ENCODE data around the gene CKLF.

The CKLF gene

GRCh38 chr16:66542396-66542795 lies 10.0 kb upstream of the CKLF start:
- Mint-ChIP-seq H3K36me3 (peaks cover 8% of the 10 kb centered on the region), H3K9me3 (no peaks in the 10 kb centered on the region), H3K4me1 (peaks cover 19% of the 10 kb centered on the region), H3K4me3 (no peak overlapping the region), H3K27me3 (no peaks in the 10 kb centered on the region), H3K27ac (no peak overlapping the region)
- CTCF ChIA-PET, result interaction anchor here (1.8 kb wide), 1 partner anchor 9 kb away, joined by 8 read pairs; the partner anchor contains the start of gene CKLF
- no peak for DNase-seq

DNA sequence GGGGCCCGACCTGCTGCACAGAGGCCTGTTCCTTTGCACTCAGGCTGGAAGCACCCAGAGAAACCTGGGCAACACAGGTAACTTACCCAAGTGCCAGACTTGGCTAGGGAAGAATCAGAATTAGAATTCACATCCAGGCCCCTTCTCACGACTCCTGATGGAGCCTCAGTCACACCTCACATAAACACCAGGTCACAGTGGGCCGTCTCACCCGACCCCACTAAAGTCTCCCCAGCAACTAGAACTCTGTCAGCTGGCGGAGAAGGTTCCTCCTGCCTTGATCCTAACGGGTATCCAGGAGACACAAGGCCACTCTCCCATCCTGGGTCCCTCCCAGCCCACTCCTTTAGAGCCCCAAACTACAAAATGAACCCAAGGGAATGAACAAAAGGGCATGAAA lies 8.8 kb upstream of the CKLF start:
- Mint-ChIP-seq H3K27ac (peak overlapping the region; percentile 15), H3K9me3 (no peaks in the 10 kb centered on the region)
- CTCF ChIA-PET, result interaction anchor here (1.0 to 1.2 kb wide), 3 partner anchors 22 to 63 kb away, joined by 3 read pairs; no protein-coding TSS in a partner anchor

DNA sequence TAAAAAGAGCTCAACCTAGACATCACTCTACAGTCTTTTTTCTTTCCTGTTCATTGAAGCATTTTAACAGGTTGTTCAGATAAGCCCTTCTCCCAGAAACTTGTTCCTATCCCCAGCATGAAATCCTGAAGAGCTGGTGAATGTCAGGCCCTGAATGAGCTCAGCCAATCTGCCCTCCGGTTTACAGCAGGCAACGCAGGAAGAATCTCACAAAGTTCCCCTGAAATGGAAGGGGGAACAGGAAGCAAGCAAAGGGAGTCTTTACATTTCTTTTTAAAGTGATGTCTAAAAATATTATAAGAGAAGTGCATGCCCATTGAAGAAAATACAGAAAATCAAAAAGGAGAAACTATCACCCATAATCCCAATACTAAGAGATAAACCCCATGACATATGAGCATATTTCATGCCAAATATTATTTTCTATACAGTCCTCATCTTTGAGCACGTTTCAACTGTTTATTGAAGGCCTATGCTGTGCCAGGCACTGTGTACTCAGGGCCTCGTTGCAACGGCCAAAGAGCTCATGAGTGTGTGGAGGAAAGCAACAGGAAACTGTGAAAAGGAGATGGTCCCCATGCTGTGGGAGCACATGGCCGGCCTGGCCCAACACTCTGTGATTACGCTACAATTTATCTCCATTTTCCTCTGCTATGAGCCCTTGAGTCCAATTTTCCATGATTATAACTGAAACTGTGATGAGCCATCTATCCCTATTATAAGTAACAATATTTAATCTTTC lies 8.2 kb upstream of the CKLF start:
- CTCF ChIA-PET, result interaction anchor here (0.6 to 1.2 kb wide), 3 partner anchors 22 to 67 kb away, joined by 3 read pairs; no protein-coding TSS in a partner anchor
- no peaks in the 10 kb centered on the region for H3K9me3 Mint-ChIP-seq
- no peak overlapping the region for H3K4me3 Mint-ChIP-seq
- no peaks in the 10 kb centered on the region for H3K27me3 Mint-ChIP-seq
- DNase-seq, result no peak
- H3K27ac Mint-ChIP-seq, result no peak overlapping the region
- H3K36me3 Mint-ChIP-seq, result peaks cover 8% of the 10 kb centered on the region
- peaks cover 29% of the 10 kb centered on the region for H3K4me1 Mint-ChIP-seq

More for the DNA sequence above, 8.8 kb upstream of the CKLF start:
- peaks cover 8% of the 10 kb centered on the region for H3K36me3 Mint-ChIP-seq
- DNase-seq, result no peak
- no peak overlapping the region for H3K4me3 Mint-ChIP-seq
- H3K4me1 Mint-ChIP-seq, result peaks cover 27% of the 10 kb centered on the region
- no peaks in the 10 kb centered on the region for H3K27me3 Mint-ChIP-seq

- CTCF ChIA-PET, result interaction anchor here (0.8 to 1.6 kb wide), 7 partner anchors 14 to 70 kb away, joined by 3 to 4 read pairs (median 3); no protein-coding TSS in a partner anchor
- Mint-ChIP-seq H3K9me3 (no peaks in the 10 kb centered on the region), H3K27me3 (peaks cover 2% of the 10 kb centered on the region), H3K4me1 (peaks cover 42% of the 10 kb centered on the region), H3K27ac (no peak overlapping the region), H3K36me3 (peaks cover 9% of the 10 kb centered on the region), H3K4me3 (no peak overlapping the region)
- no peak for DNase-seq
Measured at GRCh38 chr16:66547101-66547989, 5.0 kb upstream of the CKLF start.

DNA sequence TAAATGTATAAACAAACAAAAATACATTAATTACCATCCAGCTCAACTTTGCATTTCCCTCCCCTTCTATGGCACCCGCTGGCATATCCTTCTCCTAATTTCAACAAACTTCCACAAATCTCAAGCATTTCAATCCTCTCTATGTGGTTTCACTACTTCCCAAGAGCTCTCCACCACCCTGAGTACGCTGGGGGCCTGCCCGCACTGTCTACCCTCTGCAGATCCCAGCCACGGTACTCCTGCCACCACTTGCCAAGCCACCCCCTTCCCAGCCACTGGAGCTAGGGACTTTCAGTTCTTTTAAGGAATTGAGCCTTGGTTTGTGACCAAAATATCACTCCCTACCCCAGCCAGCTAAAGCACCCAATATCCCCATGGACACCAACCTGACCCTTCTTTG lies 4.3 kb upstream of the CKLF start:
- CTCF ChIA-PET, result interaction anchor here (0.8 to 1.6 kb wide), 9 partner anchors 14 to 71 kb away, joined by 3 to 4 read pairs (median 3); no protein-coding TSS in a partner anchor
- Mint-ChIP-seq H3K27ac (no peak overlapping the region), H3K36me3 (peaks cover 12% of the 10 kb centered on the region), H3K27me3 (peaks cover 4% of the 10 kb centered on the region), H3K4me3 (no peak overlapping the region), H3K9me3 (no peaks in the 10 kb centered on the region), H3K4me1 (peaks cover 45% of the 10 kb centered on the region)
- DNase-seq, result no peak

GRCh38 chr16:66548868-66549267 lies 3.5 kb upstream of the CKLF start:
- no peak for DNase-seq
- Mint-ChIP-seq H3K4me1 (peaks cover 52% of the 10 kb centered on the region), H3K9me3 (no peaks in the 10 kb centered on the region), H3K27me3 (peaks cover 4% of the 10 kb centered on the region), H3K4me3 (peak overlapping the region; percentile 65), H3K27ac (peak overlapping the region; percentile 75), H3K36me3 (peaks cover 20% of the 10 kb centered on the region)
- CTCF ChIA-PET, result interaction anchor here (1.0 to 1.6 kb wide), 4 partner anchors 26 to 71 kb away, joined by 3 to 4 read pairs (median 3); no protein-coding TSS in a partner anchor

DNA sequence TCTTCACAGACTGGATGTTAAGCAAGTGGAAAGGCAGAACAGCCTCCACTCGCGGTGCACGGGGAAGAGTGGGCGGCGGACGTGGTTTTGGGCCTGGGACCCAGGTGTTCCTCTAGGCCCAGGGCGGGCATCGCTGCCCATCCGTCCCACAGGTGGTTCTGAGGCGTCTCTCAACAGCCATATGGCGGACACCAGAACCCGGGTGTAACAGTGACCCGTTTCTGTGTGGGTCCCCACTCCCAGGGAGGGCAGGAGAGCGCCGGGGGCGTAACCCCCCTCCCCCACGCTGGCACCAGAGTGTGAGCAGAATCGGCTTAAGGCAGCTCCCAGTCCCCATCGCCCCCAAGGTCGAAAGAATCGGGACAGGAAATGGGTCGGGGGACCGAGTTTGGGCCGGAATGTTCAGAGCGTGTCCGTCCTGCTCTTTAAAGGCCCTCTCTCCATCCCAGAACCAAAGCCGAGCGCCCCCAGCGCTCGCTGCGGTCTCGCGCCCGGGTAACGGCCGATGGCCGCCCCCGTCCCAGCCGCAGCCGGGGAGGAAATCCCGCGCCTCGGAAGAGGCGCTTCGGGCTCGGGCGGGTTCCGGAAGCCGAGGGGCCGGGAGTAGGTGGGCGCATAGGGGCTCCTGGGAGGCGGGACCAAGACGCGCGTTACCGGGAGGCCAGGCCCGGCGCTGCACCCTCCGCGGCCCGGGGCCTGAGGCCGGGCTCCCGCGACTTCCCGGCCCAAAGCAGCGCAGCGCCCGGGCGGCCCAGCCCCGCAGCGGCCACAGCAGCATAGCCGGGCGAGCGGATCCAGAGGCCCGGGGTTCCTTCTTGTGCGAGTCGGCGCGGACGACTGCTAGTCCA lies 2.9 kb upstream of the CKLF start, which contains the start of gene TK2:
TK2 (minus strand) TSS at position 839 of the 848 bp plus-strand sequence; CDS start at position 778, 61 bp downstream.
- peak; percentile 69 for DNase-seq
- peak within 1 kb of the TSS; percentile 75 for H3K27ac Mint-ChIP-seq
- no peaks in the 10 kb centered on the region for H3K9me3 Mint-ChIP-seq
- H3K4me1 Mint-ChIP-seq, result peaks cover 59% of the 10 kb centered on the region
- peak within 1 kb of the TSS; percentile 78 for H3K4me3 Mint-ChIP-seq
- H3K27me3 Mint-ChIP-seq, result peaks cover 4% of the 10 kb centered on the region
- H3K36me3 Mint-ChIP-seq, result peaks cover 27% of the 10 kb centered on the region
- CTCF ChIA-PET, result interaction anchor here (1.0 to 4.4 kb wide), 6 partner anchors 27 to 54 kb away, joined by 3 to 39 read pairs (median 3); no protein-coding TSS in a partner anchor

DNA sequence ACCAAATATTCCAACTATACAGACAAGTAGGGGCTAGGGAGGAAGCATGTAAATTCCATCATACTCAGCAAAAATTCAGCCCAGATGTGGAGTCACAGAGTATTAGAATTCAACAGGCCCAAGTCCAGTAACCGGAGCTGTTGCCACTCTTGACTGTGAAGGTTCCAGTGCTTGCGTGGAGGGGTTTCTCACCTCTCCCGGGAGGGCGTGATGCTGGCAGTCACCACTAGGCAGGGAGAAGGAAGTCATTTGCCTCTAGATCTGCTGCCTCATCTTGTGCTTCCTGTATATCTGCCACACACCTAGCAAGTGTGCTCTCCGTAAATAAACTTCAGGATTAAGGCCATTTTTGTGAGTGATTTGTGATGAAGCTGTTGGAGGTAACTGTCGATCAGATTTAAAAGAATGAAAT lies 1.0 kb upstream of the CKLF start:
- Mint-ChIP-seq H3K27me3 (peaks cover 4% of the 10 kb centered on the region), H3K4me1 (peaks cover 77% of the 10 kb centered on the region), H3K36me3 (peaks cover 41% of the 10 kb centered on the region), H3K27ac (peak overlapping the region; percentile 92), H3K4me3 (peak overlapping the region; percentile 89), H3K9me3 (no peaks in the 10 kb centered on the region)
- CTCF ChIA-PET, result interaction anchor here (0.6 to 4.6 kb wide), 15 partner anchors 10 to 175 kb away, joined by 3 to 39 read pairs (median 8); no protein-coding TSS in a partner anchor
- peak; percentile 72 for DNase-seq

GRCh38 chr16:66551788-66552285 lies 539 bp upstream of the CKLF start:
- Mint-ChIP-seq H3K4me1 (peaks cover 81% of the 10 kb centered on the region), H3K27ac (peak overlapping the region; percentile 92), H3K9me3 (no peaks in the 10 kb centered on the region), H3K27me3 (peaks cover 4% of the 10 kb centered on the region), H3K4me3 (peak overlapping the region; percentile 89), H3K36me3 (peaks cover 41% of the 10 kb centered on the region)
- CTCF ChIA-PET, result interaction anchor here (0.6 to 4.6 kb wide), 17 partner anchors 10 to 175 kb away, joined by 3 to 39 read pairs (median 4); no protein-coding TSS in a partner anchor
- DNase-seq, result no peak

GRCh38 chr16:66553223-66553622 lies 847 bp downstream of the CKLF start:
- peaks cover 41% of the 10 kb centered on the region for H3K36me3 Mint-ChIP-seq
- CTCF ChIA-PET, result interaction anchor here (1.8 to 4.6 kb wide), 5 partner anchors 31 to 146 kb away, joined by 4 to 39 read pairs (median 16); no protein-coding TSS in a partner anchor
- peak; percentile 29 for DNase-seq

GRCh38 chr16:66554021-66554420 lies 1.6 kb downstream of the CKLF start:
- H3K27me3 Mint-ChIP-seq, result peaks cover 4% of the 10 kb centered on the region
- peaks cover 75% of the 10 kb centered on the region for H3K4me1 Mint-ChIP-seq
- peak overlapping the region; percentile 89 for H3K4me3 Mint-ChIP-seq
- peaks cover 49% of the 10 kb centered on the region for H3K36me3 Mint-ChIP-seq
- H3K27ac Mint-ChIP-seq, result no peak overlapping the region
- CTCF ChIA-PET, result interaction anchor here (0.8 to 4.6 kb wide), 5 partner anchors 10 to 46 kb away, joined by 4 to 39 read pairs (median 16); no protein-coding TSS in a partner anchor
- DNase-seq, result no peak
- H3K9me3 Mint-ChIP-seq, result no peaks in the 10 kb centered on the region

More at GRCh38 chr16:66553223-66553622, 847 bp downstream of the CKLF start:
- H3K27ac Mint-ChIP-seq, result peak overlapping the region; percentile 92
- peaks cover 78% of the 10 kb centered on the region for H3K4me1 Mint-ChIP-seq
- H3K9me3 Mint-ChIP-seq, result no peaks in the 10 kb centered on the region
- H3K27me3 Mint-ChIP-seq, result peaks cover 4% of the 10 kb centered on the region
- peak overlapping the region; percentile 89 for H3K4me3 Mint-ChIP-seq

- H3K27ac Mint-ChIP-seq, result no peak overlapping the region
- H3K36me3 Mint-ChIP-seq, result peaks cover 54% of the 10 kb centered on the region
- no peaks in the 10 kb centered on the region for H3K9me3 Mint-ChIP-seq
Measured at GRCh38 chr16:66554495-66554894, 2.1 kb downstream of the CKLF start.

More at GRCh38 chr16:66554495-66554894, 2.1 kb downstream of the CKLF start:
- no peak for DNase-seq
- Mint-ChIP-seq H3K27me3 (peaks cover 4% of the 10 kb centered on the region), H3K4me3 (peak overlapping the region; percentile 89), H3K4me1 (peaks cover 76% of the 10 kb centered on the region)
- CTCF ChIA-PET, result interaction anchor here (0.8 to 4.6 kb wide), 4 partner anchors 9 to 46 kb away, joined by 4 to 31 read pairs (median 10); no protein-coding TSS in a partner anchor

Data from activated naive CD4-positive, alpha-beta T cell treated with anti-CD3 and anti-CD28 coated beads, Interleukin-2, amount 10 ng/mL, durations not matched to agents 7 days and 5 days (primary cell).